Activated CD4-positive, alpha-beta memory T cell treated with anti-CD3 and anti-CD28 coated beads for 36 hours (primary cell): ENCODE measurements around the gene METTL23. TPM values are rescaled to one million over a fixed set of nuclear protein-coding genes. Genes with fewer than 3 reads are reported as not detected.
A peak's percentile ranks its signal among the peaks of the same experiment; 100 is the strongest.

ENCODE experiments used
- CTCF ChIA-PET: fragments of 350-600 bp; sonication (Branson Sonifier 250); formaldehyde crosslinking; loops from one replicate; lab custom pipeline; 2021; ENCODE audit warnings: antibody characterized with exemption, inconsistent platforms; lab: Charles Lee
- POLR2A ChIA-PET: fragments of 350-600 bp; sonication (Branson Sonifier 250); formaldehyde crosslinking; loops from one replicate; lab custom pipeline; 2021; ENCODE audit warnings: antibody characterized with exemption; lab: Charles Lee
- DNase-seq: peaks from one replicate; pipeline ENCODE4 v3.0.0-alpha.2; 2020
- H3K27ac Mint-ChIP-seq: one replicate; pipeline ENCODE4 v1.8.0; 2021; ENCODE audit warnings: mixed read lengths
- H3K27me3 Mint-ChIP-seq: one replicate; pipeline ENCODE4 v1.8.0; 2021; ENCODE audit warnings: mixed read lengths
- H3K36me3 Mint-ChIP-seq: one replicate; pipeline ENCODE4 v1.8.0; 2021; ENCODE audit warnings: mixed read lengths
- H3K4me1 Mint-ChIP-seq: one replicate; pipeline ENCODE4 v1.8.0; 2021; ENCODE audit warnings: low read depth, mixed read lengths
- H3K4me3 Mint-ChIP-seq: one replicate; pipeline ENCODE4 v1.8.0; 2021; ENCODE audit warnings: mild to moderate bottlenecking, mixed read lengths
- H3K9me3 Mint-ChIP-seq: one replicate; pipeline ENCODE4 v1.8.0; 2021; ENCODE audit warnings: mixed read lengths
- intact Hi-C: fragments of 100-400 bp; cut with micrococcal nuclease; formaldehyde crosslinking; loops from one replicate; pipeline ENCODE4 v1.15.1; 2023
- total RNA-seq, 2 experiments: library from RNA; stranded (reverse); gene quantifications; one replicate each; pipeline ENCODE4 v1.2.3, GENCODE V29; 2021

METTL23 gene
- 10 to 100 TPM; 29.1 to 29.2 TPM for total RNA-seq

- Mint-ChIP-seq H3K4me1 (peaks cover 47% of the 10 kb centered on the region), H3K27me3 (no peaks in the 10 kb centered on the region), H3K27ac (peak within 1 kb of the TSS; percentile 95), H3K4me3 (peak within 1 kb of the TSS; percentile 96), H3K9me3 (no peaks in the 10 kb centered on the region), H3K36me3 (peaks cover 48% of the 10 kb centered on the region)
- intact Hi-C loops, result loop anchor here (1.0 to 5.0 kb wide), 8 partner anchors 10 to 944 kb away; partner anchors contain the start of genes SEC14L1 and SRSF2
- ChIA-PET CTCF (interaction anchor here (0.8 to 1.6 kb wide), 15 partner anchors 8 to 167 kb away, joined by 3 to 10 read pairs (median 4); partner anchors contain the start of genes MFSD11 and SRSF2), POLR2A (interaction anchor here (1.1 to 4.3 kb wide), 6 partner anchors 10 to 169 kb away, joined by 3 to 79 read pairs (median 5); partner anchors contain the start of genes MFSD11 and SRSF2)
- DNase-seq, result peak; percentile 88
These were observed at the start of gene METTL23 for GRCh38 chr17:76726776-76727718. METTL23 (plus strand) TSS chr17:76726839; CDS start chr17:76729711, 2,872 bp downstream.

GRCh38 chr17:76677406-76677805, 49.2 kb upstream of the METTL23 start:
- intact Hi-C loops, result no loop called here
- peaks cover 7% of the 10 kb centered on the region for H3K4me1 Mint-ChIP-seq
- no peak overlapping the region for H3K27ac Mint-ChIP-seq
- POLR2A ChIA-PET, result no interaction called here
- H3K4me3 Mint-ChIP-seq, result no peak overlapping the region
- CTCF ChIA-PET, result interaction anchor here (0.9 to 3.2 kb wide), 3 partner anchors 38 to 155 kb away, joined by 4 to 16 read pairs (median 7); no protein-coding TSS in a partner anchor
- H3K36me3 Mint-ChIP-seq, result no peaks in the 10 kb centered on the region
- no peak for DNase-seq
- H3K9me3 Mint-ChIP-seq, result no peaks in the 10 kb centered on the region
- no peaks in the 10 kb centered on the region for H3K27me3 Mint-ChIP-seq

- ChIA-PET CTCF (interaction anchor here (2.1 to 3.2 kb wide), 2 partner anchors 37 to 156 kb away, joined by 7 to 16 read pairs; no protein-coding TSS in a partner anchor), POLR2A (no interaction called here)
- Mint-ChIP-seq H3K9me3 (no peaks in the 10 kb centered on the region), H3K4me1 (peaks cover 3% of the 10 kb centered on the region), H3K4me3 (no peak overlapping the region), H3K27ac (no peak overlapping the region), H3K27me3 (no peaks in the 10 kb centered on the region), H3K36me3 (no peaks in the 10 kb centered on the region)
- intact Hi-C loops, result no loop called here
- DNase-seq, result peak; percentile 40
These were observed 48.3 kb upstream of the METTL23 start for GRCh38 chr17:76678330-76678729.

- intact Hi-C loops, result no loop called here
- H3K36me3 Mint-ChIP-seq, result no peaks in the 10 kb centered on the region
- H3K27ac Mint-ChIP-seq, result no peak overlapping the region
- CTCF ChIA-PET, result interaction anchor here (3.2 kb wide), 1 partner anchor 36 kb away, joined by 16 read pairs; no protein-coding TSS in a partner anchor
- DNase-seq, result no peak
- POLR2A ChIA-PET, result no interaction called here
- peaks cover 3% of the 10 kb centered on the region for H3K4me1 Mint-ChIP-seq
- no peak overlapping the region for H3K4me3 Mint-ChIP-seq
- H3K9me3 Mint-ChIP-seq, result no peaks in the 10 kb centered on the region
- no peaks in the 10 kb centered on the region for H3K27me3 Mint-ChIP-seq
These were observed 47.4 kb upstream of the METTL23 start for GRCh38 chr17:76679239-76679638.

- Mint-ChIP-seq H3K4me3 (no peak overlapping the region), H3K4me1 (peaks cover 3% of the 10 kb centered on the region), H3K27me3 (no peaks in the 10 kb centered on the region), H3K9me3 (no peaks in the 10 kb centered on the region), H3K27ac (no peak overlapping the region), H3K36me3 (no peaks in the 10 kb centered on the region)
- intact Hi-C loops, result loop anchor here (10.0 kb wide), 1 partner anchor 57 kb away; no protein-coding TSS in a partner anchor
- CTCF ChIA-PET, result interaction anchor here (0.6 to 3.7 kb wide), 31 partner anchors 9 to 297 kb away, joined by 3 to 42 read pairs (median 3); partner anchors contain the start of genes SPHK1, ST6GALNAC2 and UBE2O
- DNase-seq, result peak; percentile 80
- POLR2A ChIA-PET, result interaction anchor here (1.4 kb wide), 2 partner anchors 10 to 123 kb away, joined by 3 to 9 read pairs; no protein-coding TSS in a partner anchor
These were observed 45.2 kb upstream of the METTL23 start for GRCh38 chr17:76681222-76682137.

- no peak overlapping the region for H3K27ac Mint-ChIP-seq
- no peak for DNase-seq
- CTCF ChIA-PET, result interaction anchor here (1.0 to 3.7 kb wide), 14 partner anchors 11 to 229 kb away, joined by 3 to 42 read pairs (median 6); partner anchors contain the start of gene UBE2O
- H3K4me3 Mint-ChIP-seq, result no peak overlapping the region
- intact Hi-C loops, result loop anchor here (10.0 kb wide), 1 partner anchor 57 kb away; no protein-coding TSS in a partner anchor
- no peaks in the 10 kb centered on the region for H3K9me3 Mint-ChIP-seq
- H3K4me1 Mint-ChIP-seq, result peaks cover 3% of the 10 kb centered on the region
- POLR2A ChIA-PET, result interaction anchor here (1.4 kb wide), 2 partner anchors 10 to 124 kb away, joined by 3 to 9 read pairs; no protein-coding TSS in a partner anchor
- no peaks in the 10 kb centered on the region for H3K36me3 Mint-ChIP-seq
- H3K27me3 Mint-ChIP-seq, result no peaks in the 10 kb centered on the region
These were observed 44.3 kb upstream of the METTL23 start for GRCh38 chr17:76682296-76682695.

GRCh38 chr17:76683011-76683755, 43.5 kb upstream of the METTL23 start:
- intact Hi-C loops, result loop anchor here (10.0 kb wide), 1 partner anchor 58 kb away; no protein-coding TSS in a partner anchor
- ChIA-PET CTCF (interaction anchor here (3.0 to 3.7 kb wide), 3 partner anchors 12 to 162 kb away, joined by 26 to 42 read pairs (median 34); no protein-coding TSS in a partner anchor), POLR2A (no interaction called here)
- H3K4me1 Mint-ChIP-seq, result peaks cover 3% of the 10 kb centered on the region
- no peaks in the 10 kb centered on the region for H3K9me3 Mint-ChIP-seq
- no peak for DNase-seq
- H3K27ac Mint-ChIP-seq, result no peak overlapping the region
- H3K4me3 Mint-ChIP-seq, result no peak overlapping the region
- H3K27me3 Mint-ChIP-seq, result no peaks in the 10 kb centered on the region
- no peaks in the 10 kb centered on the region for H3K36me3 Mint-ChIP-seq

- Mint-ChIP-seq H3K9me3 (no peaks in the 10 kb centered on the region), H3K36me3 (no peaks in the 10 kb centered on the region), H3K27ac (no peak overlapping the region), H3K4me1 (peaks cover 3% of the 10 kb centered on the region), H3K4me3 (no peak overlapping the region), H3K27me3 (no peaks in the 10 kb centered on the region)
- ChIA-PET CTCF (interaction anchor here (3.3 to 3.7 kb wide), 2 partner anchors 13 to 60 kb away, joined by 26 to 34 read pairs; no protein-coding TSS in a partner anchor), POLR2A (interaction anchor here (0.6 kb wide), 1 partner anchor 42 kb away, joined by 4 read pairs; no protein-coding TSS in a partner anchor)
- intact Hi-C loops, result loop anchor here (10.0 kb wide), 1 partner anchor 59 kb away; no protein-coding TSS in a partner anchor
- DNase-seq, result no peak
These were observed 42.5 kb upstream of the METTL23 start for GRCh38 chr17:76683921-76684745.

GRCh38 chr17:76684756-76685155, 41.9 kb upstream of the METTL23 start:
- Mint-ChIP-seq H3K9me3 (no peaks in the 10 kb centered on the region), H3K27ac (no peak overlapping the region), H3K36me3 (no peaks in the 10 kb centered on the region), H3K4me3 (no peak overlapping the region), H3K27me3 (no peaks in the 10 kb centered on the region), H3K4me1 (peaks cover 3% of the 10 kb centered on the region)
- DNase-seq, result no peak
- CTCF ChIA-PET, result no interaction called here
- intact Hi-C loops, result loop anchor here (10.0 kb wide), 1 partner anchor 60 kb away; no protein-coding TSS in a partner anchor
- POLR2A ChIA-PET, result interaction anchor here (0.6 kb wide), 1 partner anchor 42 kb away, joined by 4 read pairs; no protein-coding TSS in a partner anchor
